Measurements from ENCODE around the gene BMPER.

Gene BMPER

DNA sequence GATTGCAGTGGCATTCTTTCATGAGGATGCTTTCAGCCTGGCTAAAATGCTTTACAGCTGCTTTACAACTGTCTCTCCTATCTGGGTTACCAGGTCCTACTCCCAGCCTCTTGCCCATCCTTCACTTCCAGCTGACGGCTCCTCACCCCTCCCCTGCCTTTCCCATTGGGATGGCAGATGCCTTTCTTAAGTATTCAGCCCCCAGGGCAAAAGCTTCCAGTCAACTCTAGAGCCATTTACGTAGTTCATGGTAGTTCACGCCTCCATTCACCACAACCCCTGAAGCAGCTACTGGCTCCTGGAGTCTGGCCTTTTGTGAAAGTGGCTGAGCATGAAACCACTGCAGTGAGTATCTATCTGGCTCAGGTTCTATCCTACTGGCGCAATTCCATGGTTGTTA, 17.2 kb upstream of the BMPER start:
- no peak for DNase-seq (ENCODE audit: low read depth)
- no peak for TF ChIP-seq CTCF (conservative IDR thresholded peaks at IDR 0.05; ENCODE audit: low read length)
- H3K4me3 ChIP-seq (ENCODE audit: low read length) = no peak overlapping the region

DNA sequence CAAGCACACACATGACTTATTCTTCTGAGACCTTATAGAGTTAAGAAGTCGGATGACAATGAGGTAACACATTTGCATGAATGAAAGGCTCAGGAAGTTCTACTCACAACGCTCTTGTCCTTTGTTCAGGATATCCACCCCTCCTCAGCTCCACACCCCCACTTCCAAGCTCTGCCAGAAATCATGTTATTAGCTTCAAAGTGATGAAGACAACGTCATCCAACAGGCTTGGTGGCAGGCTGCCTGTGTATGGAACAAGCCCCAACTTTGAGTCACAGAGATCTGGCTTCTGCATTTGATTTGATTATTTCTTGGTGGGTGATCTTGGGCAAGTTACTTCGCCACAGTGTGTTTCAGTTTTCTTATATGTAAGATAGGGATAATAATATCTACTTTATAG, 12.4 kb upstream of the BMPER start:
- no peak for TF ChIP-seq CTCF (conservative IDR thresholded peaks at IDR 0.05; ENCODE audit: low read length)
- DNase-seq (ENCODE audit: low read depth) = peak; percentile 36
- H3K4me3 ChIP-seq (ENCODE audit: low read length) = no peak overlapping the region

- H3K4me3 ChIP-seq (ENCODE audit: low read length) = no peak overlapping the region
- no peak for TF ChIP-seq CTCF (conservative IDR thresholded peaks at IDR 0.05; ENCODE audit: low read length)
- no peak for DNase-seq (ENCODE audit: low read depth)
Measured at GRCh38 chr7:33893377-33893776, 12.0 kb upstream of the BMPER start.

GRCh38 chr7:33895025-33895804, 10.1 kb upstream of the BMPER start:
- TF ChIP-seq CTCF (conservative IDR thresholded peaks at IDR 0.05; ENCODE audit: low read length) = peak; percentile 90

DNA sequence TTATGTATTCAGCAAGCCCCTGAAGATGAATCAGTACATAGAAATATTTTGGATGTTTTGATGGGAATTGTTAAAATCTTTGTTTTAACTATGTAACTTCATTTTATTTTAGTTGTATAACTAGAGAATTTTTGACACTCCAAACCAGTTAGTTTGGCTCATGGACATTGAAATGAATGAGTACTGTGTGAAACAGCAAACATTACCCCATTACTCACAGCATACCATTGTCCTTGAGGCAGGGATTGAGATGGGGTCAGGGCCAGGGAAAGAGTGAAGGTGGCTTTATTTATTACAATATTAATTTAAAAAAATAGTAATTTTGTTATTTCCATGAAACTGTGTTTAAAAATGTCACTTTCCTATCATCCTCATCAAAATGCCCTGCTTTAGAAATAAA, 4.8 kb upstream of the BMPER start:
- H3K4me3 ChIP-seq (ENCODE audit: low read length) = no peak overlapping the region
- no peak for TF ChIP-seq CTCF (conservative IDR thresholded peaks at IDR 0.05; ENCODE audit: low read length)
- peak; percentile 53 for DNase-seq (ENCODE audit: low read depth)

More at GRCh38 chr7:33895025-33895804, 10.1 kb upstream of the BMPER start:
- peak; percentile 80 for DNase-seq (ENCODE audit: low read depth)
- H3K4me3 ChIP-seq (ENCODE audit: low read length) = no peak overlapping the region

DNA sequence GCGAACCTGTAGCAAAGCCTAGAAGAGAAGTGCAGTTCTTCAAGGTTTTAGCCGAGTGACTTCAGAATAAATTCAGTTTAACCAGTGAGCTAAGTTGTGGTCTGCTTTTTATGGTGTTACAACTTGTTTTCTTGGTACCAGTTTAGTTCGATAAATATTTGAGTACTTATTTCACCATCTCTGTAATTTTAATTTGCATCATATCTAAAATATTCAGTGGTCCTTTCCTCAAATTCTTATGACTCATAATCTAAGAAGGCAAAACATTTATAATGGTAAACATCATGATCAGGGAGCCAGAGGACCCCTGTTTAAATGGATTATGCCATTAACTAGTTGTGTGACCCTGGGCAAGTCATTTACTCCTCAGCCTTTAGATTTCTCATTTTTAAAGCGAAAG, 4.1 kb upstream of the BMPER start:
- DNase-seq (ENCODE audit: low read depth) = peak; percentile 50
- TF ChIP-seq CTCF (conservative IDR thresholded peaks at IDR 0.05; ENCODE audit: low read length) = no peak
- no peak overlapping the region for H3K4me3 ChIP-seq (ENCODE audit: low read length)

GRCh38 chr7:33901847-33902246, 3.5 kb upstream of the BMPER start:
- no peak for TF ChIP-seq CTCF (conservative IDR thresholded peaks at IDR 0.05; ENCODE audit: low read length)
- no peak overlapping the region for H3K4me3 ChIP-seq (ENCODE audit: low read length)

More at GRCh38 chr7:33901847-33902246, 3.5 kb upstream of the BMPER start:
- no peak for DNase-seq (ENCODE audit: low read depth)

Data from AG10803 (cell line).